ENCODE data around the gene RPL5.

Gene RPL5

DNA sequence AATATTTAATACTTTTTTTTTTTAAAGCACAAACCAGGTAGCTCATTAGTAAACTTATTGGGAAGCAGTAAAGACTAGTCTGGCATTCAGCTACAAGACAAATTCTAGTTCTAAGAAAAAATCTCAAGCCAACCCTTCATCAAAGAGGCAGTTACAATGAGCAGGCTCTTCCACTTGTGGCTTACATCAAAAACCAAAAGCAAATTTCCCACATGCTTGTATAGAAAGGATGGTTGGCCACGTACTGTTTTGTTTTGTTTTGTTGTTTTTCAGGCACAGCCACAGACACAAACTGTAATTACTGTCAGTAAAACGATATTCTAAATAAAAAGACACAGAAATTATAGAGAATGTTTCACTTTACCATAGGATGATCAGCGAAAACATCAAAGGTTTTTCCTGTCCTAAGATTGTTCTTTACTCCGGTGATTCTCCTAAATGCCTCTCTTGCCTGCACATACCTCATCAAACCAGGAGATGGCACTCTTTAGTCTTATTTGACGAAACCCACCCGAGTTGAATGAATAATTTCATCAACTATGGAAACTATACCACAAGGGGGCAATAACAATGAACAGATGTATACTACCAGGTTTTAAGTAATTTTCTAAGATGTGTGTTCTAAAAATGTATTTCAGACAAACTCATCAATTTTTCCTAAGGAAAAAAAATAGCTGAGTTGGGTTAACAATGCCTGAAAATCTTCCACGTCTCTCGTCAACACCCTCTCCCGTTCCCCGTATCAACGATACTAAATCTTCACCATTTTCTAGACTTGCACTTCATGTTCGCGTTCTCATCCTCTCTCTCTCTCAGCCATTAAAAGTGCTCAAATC, 26.9 kb downstream of the RPL5 start:
- peak; percentile 56 to 86 for DNase-seq

DNA sequence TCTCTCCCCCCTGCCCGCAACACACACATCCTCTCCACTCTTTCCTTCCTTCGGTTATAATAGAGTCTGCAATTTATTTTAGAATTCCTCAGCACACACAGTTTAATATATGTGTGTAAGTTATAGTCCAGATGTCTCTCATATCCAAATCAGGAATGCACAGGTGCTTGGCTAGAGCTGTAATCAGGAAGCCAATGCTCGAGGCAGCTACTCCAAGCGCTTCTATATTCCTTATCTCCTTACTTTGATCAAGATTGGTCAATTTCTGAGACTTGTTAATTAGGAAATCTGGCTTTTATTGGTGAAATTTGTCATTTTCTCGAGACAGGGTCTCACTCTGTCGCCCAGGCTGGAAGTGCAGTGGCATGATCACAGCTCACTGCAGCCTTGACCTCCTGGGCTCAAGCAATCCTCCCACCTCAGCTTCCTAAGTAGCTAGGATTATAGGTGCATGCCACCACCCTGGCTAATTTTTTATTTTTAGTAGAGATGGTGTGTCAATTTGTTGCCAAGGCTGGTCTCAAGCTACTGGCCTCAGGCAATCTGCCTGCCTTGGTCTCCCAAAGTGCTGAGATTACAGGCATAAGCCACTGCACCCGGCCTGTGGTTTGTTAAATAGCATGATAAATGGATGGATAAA, 27.7 kb downstream of the RPL5 start:
- no peak for DNase-seq

DNA sequence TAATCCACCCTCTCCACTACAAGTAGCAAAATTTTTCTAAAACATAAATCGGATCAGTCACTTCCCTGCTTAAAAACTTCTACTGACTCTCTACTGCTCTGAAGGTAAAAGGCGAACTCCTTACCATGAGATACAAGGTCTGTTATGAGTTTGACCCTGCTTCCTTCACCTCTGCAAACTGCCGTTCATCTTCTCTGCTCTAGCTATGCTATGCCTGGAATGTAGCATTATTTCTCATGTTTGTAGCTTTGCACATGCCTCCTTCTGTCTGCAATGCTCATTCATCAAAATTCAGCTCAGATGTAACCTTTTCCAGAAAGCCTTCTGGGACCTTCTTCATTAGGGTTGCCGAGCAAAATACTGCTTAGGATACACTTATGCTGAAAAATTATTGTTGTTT, 30.8 kb downstream of the RPL5 start:
- no peak for DNase-seq

DNA sequence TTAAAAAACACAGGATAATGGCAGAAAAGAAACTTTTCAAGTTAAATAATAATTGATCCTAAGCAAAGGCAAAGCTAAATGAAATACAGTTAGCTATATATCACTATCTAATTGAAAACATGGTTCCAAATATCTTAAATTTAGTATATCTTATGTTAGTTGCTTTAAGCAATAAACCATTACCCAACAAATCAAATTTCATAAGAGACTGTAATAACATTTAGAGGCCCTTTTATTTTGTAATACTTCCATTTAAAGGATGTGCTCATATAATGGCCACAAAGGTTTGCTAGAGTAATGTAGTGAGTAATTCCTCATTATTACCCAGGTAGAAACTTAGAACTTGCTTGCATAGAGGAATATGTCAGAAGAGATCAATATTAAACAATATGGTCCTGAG, 32.3 kb downstream of the RPL5 start:
- no peak for DNase-seq

DNA sequence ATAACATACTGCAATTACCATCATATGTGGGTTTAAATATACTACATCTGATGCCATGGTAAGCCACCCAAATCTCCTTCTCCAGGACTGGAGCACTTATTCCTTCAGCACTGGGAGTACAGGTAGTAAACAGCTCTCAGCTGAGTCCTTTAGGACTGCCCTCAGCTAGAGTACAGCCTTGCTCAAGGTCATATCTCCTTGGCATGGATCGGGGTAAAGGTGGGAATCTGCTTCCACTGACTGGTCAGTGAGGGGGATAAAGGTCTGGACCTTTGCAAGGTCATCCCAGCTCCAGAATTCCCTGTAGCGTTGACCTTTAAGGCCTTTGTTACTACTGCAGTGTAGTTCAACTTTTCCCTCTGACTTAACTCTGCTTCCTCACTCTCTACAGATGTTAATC, 38.8 kb downstream of the RPL5 start:
- no peak for DNase-seq

DNA sequence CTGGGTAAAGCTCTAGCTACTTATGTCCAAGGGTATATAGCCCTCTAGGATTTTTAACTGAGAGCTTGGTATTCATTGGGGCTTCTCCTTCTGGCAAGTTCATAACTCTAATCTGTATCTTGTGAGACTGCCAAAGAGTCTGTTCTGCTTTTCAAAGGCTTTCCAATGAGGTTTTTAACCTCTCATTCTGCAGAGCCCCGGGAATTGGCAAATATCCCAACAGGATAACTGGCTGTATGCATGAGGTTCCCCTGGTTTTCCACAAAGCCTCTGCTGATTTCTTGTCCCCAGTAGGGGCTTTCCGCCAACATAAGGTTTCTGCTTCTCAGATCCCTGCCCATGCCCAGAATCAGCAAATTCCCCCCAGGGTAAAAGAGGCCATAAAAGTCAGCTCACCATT, 40.9 kb downstream of the RPL5 start:
- DNase-seq, result no peak

DNA sequence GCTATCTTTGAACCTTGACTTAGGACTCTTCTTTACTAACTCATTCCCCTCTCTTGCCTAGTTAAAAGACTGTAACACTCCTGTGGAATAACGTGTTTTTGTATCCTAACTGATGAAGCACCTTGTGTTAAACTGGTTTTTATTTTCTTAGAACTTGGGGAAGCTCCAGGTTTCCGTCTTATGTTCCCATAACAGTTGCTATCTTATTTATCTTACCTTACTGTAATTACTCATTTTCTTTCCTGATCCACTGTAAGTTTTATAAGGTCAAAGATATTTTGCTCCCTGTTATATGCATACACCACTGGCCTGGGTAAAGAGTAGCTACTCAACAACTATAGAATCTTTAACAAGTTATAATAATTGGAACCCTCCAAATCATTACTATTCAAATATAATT, 43.1 kb downstream of the RPL5 start:
- DNase-seq, result no peak

DNA sequence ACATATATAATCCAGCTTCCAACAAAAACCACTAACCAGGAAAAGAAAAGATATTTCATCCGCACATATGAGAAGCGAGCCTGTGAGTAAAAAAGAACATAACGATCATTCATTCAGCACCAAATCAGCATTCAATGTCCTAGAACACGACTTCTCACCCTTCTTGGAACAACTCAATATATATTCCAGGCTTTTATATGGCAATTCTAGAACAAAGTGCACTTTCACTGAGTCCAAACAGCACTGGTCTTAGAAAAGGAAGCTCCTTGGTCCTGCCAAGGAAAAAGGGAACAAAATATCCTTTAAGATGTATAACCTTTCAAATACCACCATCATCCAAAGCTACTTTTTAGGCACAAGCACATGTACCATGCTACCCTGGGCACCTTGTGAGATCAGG, 44.5 kb downstream of the RPL5 start:
- no peak for DNase-seq

DNA sequence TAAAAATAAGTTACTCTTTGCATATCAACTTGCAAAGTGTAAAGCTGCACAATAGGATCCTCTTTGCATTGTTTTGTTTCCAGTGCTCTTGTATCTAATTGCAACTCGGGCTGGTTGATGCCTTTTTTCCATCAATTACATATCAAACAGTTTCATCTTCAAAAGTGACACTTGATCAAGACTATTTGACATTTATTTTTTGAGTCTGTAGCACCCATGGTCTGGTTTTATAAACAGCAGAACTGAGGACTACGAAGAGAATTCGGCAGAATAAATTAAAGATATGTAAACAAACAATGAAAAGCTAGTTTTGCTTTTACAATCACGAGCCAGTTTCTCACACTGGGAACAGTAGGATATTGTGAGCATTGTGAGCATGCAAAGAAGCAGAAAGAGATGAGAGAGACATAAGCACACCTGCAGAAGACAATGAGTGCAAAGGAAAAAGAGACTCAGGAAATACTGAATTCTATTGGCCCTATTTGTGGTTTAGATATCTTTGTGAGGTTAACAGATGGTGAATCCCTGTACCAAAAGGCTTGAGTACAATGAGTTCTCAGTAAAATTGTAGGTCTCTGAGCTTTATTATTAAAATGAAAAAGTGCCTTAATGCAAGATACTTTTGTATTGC, 45.4 kb downstream of the RPL5 start:
- DNase-seq, result no peak

DNA sequence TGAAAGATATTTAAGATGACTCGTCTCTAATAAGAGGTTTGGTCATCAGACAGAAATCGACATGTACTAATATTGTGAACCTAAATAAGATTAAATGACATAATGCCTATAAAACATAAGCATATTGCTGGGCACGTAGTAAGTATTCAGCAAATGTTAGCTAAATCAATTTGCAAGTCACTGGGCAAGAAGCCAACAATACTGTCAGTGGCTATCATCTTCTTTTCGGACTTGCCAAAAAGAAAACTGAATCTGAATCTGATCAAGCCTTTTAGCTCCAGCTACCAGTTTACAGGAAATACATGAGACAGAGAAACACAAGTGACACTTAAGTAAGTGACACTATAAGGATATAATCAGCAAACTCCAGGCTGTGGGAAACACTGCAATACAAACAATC, 46.0 kb downstream of the RPL5 start:
- peak in 1 of 2 donors; percentile 26 for DNase-seq

DNA sequence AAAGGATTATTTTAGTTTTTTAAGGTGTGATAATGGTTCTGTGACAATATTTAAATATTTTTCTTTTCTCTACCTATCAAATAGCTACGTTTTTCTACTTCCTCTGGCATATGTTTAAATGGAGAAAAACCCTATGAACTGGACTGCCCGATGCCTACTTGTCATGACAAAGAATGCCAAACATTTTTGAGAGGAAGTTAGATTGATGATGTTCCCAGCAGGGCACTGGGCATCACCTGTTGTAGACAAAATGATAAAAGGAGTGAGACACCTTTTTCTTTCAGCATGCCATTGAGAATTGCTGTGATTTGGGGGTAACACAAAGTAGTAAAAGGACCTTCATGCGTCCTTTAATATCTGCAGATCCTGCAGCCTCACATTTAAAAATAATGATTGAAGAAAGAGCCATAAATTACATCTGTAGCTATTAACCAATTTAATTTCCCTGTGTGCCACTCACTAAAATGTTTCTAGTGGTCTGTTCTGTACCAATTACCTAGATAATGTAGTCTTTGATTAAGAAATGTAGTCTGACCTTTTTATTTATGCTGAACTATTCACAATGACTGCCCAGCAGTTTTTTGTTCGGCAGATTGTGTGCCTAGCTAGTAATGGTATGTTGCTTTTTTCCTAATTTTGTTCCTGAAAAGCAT, 47.6 kb downstream of the RPL5 start:
- no peak for DNase-seq

DNA sequence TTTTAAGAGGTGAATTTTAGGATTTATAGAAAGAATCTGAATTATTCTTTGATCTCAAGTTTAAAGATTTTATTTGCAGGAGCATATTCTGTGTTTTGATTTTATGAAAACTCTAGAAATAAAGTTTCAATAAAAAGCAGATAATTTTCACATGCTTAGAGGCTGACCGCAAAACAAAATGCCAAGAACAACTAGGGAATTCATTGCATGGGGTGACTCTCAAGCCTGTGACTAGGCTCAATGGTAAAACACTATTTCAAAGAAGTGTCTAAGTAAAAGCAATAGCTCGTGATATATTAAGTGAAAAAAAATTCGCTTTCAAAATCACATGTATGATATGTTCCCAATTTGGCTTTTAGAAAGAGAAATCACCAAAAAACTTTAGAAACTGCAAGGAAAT, 49.6 kb downstream of the RPL5 start:
- DNase-seq, result no peak

DNA sequence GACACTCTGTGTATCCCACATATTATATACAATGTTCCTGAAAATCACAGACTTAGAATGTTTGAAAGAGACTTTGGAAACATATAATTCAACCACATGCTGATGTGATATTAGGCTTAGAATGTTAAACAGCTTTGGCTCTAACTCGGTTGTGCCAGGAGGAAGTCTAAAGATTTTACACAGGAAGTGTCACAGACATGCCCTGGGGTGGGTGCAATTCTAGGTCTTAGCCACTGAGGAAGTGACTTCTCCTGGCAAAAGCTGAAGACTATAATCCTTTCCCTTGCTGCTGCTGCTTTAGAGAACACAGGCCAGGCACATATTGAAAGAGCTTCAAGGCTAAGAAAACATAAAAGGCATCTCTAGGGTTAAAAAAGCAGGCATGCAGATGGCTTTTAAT, 51.0 kb downstream of the RPL5 start:
- DNase-seq, result peak; percentile 42 to 60

DNA sequence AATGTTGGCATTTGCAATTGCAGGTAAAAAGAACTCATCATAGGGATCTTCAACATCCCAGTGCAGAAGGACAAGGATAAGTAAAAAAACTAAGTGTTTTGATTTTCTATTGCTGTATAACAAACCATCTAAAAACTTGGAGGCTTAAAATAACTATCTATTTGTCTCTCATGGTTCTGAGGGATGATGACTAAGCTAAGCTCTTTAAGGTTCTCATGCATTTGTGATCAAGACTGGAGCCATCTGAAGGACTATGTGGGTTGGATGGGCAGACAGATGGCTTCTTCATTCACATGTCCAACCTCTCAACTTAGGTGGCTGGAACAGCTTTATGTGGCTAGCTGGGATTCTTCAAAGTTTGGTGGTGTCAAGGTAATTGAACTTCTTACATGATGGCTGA, 51.5 kb downstream of the RPL5 start:
- DNase-seq, result no peak

DNA sequence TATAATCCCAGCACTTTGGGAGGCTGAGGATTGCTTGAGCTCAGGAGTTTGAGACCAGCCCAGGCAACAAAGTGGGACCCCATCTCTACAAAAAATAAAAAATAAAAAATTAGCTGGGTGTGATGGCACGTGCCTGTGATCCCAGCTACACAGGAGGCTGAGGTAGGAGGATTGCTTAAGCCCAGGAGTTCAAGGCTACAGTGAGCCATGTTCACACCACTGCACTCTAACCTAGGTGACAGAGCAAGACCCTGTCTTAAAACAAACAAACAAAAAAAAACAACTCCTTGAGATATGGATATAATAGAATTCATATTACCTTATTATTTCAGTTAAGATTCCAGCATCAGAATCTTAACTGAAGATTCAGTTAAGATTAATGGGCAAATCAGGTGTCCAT, 52.4 kb downstream of the RPL5 start:
- no peak for DNase-seq

DNA sequence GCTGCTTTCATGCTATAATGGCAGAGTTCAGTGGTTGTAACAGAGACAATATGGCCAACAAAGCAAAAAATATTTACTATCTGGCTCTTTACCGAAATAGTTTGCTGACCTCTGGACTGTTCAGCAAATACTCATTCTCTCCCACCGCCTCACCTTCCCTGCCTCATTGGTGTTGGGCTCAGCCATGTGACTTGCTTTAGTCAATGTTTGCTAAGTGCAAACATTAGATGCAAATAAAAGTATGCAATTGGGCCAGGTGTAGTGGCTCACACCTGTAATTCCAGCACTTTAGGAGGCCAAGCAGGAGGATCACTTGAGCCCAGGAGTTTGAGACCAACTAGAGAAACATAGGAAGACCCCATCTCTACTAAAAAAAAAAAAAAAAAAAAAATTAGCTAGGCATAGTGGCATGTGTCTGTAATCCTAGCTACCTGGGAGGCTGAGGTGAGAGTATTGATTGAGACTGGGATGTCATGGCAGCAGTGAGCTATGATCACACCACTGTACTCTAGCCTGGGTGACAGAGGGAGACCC, 55.1 kb downstream of the RPL5 start:
- DNase-seq, result no peak

DNA sequence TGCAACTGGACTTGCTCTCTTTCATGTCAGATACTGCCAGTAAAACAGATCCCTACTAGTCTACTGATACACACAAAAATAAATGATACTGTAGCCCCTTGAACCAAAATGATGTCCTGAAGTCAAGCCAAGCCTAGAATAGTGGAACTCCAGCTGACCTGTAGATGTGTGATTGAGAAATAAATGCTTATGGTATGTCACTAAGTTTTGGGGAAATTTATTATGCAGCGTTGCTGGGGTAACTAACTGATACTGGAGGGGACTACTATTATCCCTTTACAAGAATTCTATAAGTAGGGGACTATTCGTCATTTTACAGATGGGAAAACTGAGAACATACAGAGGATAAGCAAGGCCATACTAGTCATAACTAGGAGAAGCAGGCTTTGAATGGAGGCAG, 55.6 kb downstream of the RPL5 start:
- no peak for DNase-seq
